Fibroblast of pulmonary artery (primary cell): ENCODE measurements around the gene CD276.
A peak's percentile ranks its signal among the peaks of the same experiment; 100 is the strongest.

Source experiments
- DNase-seq: peaks from one replicate; pipeline ENCODE4 v3.0.0-alpha.2; 2010; ENCODE audit warnings: low read depth
- H3K4me3 ChIP-seq: replicated peaks from 2 replicates; pipeline ENCODE4 v1.5.1; 2011; ENCODE audit warnings: low read depth, mild to moderate bottlenecking, control low read depth, low read length, moderate library complexity
- TF ChIP-seq, protein P1 (sequence below): IDR thresholded peaks from 2 replicates; pipeline ENCODE4 v1.5.1; 2011; ENCODE audit warnings: mild to moderate bottlenecking, control low read depth, low read length, inconsistent platforms; ENCODE audit errors: missing control alignments

The CD276 gene

DNA sequence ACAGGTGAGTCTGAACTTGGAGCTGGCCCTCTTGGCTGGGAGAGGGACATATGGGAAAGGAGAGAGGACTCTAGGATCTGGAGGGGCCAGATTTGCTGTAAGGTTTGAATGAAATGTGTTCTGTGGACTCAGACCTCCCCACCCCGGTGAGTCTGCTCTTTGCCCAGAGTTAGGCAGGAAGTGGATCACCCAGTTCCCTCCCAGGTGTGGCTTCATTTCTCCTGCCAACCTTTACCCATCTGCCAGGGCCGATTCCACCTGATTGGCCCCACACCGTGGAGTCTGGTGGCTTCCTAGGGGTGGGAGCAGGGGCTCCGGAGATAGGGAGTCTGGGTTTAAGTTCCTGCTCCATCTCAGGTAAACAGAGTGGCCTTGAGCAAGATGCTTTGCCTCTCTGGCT is 25.5 kb downstream of the CD276 start:
- no peak overlapping the region for H3K4me3 ChIP-seq
- no peak for DNase-seq
- TF ChIP-seq, protein P1, sequence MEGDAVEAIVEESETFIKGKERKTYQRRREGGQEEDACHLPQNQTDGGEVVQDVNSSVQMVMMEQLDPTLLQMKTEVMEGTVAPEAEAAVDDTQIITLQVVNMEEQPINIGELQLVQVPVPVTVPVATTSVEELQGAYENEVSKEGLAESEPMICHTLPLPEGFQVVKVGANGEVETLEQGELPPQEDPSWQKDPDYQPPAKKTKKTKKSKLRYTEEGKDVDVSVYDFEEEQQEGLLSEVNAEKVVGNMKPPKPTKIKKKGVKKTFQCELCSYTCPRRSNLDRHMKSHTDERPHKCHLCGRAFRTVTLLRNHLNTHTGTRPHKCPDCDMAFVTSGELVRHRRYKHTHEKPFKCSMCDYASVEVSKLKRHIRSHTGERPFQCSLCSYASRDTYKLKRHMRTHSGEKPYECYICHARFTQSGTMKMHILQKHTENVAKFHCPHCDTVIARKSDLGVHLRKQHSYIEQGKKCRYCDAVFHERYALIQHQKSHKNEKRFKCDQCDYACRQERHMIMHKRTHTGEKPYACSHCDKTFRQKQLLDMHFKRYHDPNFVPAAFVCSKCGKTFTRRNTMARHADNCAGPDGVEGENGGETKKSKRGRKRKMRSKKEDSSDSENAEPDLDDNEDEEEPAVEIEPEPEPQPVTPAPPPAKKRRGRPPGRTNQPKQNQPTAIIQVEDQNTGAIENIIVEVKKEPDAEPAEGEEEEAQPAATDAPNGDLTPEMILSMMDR, result no peak

DNA sequence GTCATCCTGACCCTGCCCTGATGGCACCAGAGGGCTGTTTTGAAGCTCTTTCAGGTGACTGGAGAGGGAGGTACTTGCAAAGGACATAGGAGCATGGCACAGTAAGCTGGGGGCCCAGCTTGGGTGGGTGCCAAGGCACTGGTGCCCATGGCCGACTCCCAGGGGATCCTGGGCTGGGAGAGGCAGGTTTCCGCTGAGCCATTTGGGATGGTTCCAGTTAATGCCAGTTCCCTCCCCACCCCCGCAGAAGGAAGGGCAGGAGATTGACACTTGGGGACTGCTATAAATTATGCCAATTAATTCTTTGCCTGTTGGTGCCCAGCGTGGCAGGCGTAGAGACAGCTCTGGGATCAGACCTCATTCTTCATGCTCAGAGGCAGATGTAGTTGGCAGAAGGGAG is 26.1 kb downstream of the CD276 start:
- no peak overlapping the region for H3K4me3 ChIP-seq
- TF ChIP-seq, protein P1, result no peak

DNA sequence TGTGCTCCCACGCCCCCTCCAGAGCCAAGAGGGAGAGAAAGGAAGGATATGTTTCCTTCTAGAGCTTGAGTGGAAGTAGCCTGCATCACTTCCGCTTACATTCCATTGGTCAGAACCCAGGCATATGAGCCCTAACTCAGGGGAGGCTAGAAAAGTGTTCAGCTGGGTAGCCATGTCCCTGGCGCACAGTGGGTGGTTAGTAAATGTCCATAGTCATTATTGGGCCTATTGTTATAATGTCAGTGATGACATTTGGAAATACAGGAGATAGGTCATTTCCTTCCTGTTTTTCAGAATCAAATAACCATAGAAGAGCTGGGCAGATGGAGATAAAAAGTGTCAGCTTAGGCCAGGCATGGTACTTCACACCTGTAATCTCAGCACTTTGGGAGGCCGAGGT is 27.3 kb downstream of the CD276 start:
- TF ChIP-seq, protein P1, result no peak
- no peak overlapping the region for H3K4me3 ChIP-seq
- no peak for DNase-seq

More for the DNA sequence above, 26.1 kb downstream of the CD276 start:
- DNase-seq, result no peak

DNA sequence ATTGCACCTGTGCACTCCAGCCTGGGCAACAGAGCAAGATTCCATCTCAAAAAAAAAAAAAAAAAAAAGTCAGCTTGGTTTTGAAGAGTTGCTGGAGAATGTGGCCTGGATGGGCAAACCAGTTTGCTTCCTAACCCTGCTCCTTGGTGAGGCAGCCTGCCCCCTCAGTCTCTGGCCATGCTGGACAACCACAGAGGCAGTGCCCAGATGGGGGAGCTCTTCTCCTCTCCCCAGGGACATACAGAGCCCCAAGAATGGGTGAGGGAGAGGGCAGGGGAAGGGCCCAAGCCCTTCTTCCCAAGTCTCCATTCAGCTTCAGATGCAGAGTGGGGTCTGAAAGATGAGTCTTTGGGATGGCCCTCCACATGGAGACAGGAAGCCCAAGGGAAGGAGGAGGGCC is 27.9 kb downstream of the CD276 start:
- TF ChIP-seq, protein P1, result peak; percentile 9
- H3K4me3 ChIP-seq, result no peak overlapping the region
- no peak for DNase-seq

DNA sequence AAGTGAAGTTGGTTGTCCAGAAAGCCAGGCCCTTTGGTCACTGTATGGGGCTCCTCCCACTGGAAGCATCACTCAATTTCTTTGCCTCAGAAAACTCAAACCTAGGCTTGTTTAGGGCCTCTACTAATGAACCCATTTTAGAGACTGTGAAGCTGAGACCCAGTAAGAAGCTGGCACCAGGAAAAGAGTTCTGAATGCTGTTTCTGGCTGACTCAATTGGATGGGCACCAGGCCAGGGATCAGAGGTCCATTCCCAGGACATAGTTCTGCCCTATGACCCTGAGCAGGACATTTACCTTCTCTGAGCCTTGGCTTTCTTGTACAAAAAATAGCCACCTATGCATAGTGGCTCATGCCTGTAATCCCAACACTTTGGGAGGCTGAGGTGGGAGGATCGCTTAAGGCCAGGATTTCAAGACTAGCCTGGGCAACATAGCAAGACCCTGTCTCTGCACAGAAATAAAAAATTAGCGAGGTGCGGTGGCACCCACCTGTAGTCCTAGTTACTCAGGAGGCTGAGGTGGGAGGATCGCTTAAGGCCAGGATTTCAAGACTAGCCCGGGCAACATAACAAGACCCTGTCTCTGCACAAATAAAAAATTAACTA is 30.6 kb downstream of the CD276 start:
- no peak overlapping the region for H3K4me3 ChIP-seq
- DNase-seq, result no peak
- TF ChIP-seq, protein P1, result no peak

DNA sequence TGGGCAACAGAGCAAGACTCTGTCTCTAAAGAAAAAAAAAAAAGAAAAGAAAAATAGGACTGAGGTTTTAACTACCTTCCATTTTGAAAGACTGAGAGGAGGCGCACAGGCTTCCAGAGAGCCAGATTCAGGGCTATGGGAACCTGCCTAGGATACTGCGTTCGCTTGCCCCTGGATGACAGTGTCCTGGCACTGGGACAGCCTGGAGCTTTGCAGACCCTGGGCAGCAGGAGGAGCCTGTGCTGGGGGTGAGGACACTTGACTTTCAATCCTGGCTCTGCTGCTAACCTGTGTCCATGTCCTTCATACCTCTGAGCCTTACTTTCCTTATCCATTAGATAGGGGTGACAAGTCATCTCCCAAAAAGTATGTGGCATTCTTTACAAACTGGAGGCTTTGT is 31.2 kb downstream of the CD276 start:
- TF ChIP-seq, protein P1, result no peak
- DNase-seq, result no peak
- H3K4me3 ChIP-seq, result no peak overlapping the region

DNA sequence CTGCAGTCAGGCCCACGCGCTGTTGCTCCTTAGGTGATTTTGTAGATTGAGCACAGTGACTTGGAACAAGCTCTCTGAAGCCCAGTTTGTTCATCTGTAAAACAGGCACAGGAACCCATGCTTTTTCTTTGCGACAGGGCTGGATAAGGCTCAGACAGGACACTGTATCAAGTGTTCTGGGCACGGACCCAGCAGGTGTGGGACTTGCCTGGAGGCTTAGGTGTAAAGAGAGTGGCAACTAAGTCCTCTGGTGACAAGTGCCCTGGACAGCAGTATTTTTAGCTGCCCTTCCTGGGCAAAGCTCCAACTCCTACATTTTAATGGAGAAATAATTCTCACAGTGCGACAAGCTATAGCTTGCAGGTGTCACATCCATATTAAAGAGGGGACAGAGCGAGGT is 32.2 kb downstream of the CD276 start:
- TF ChIP-seq, protein P1, result no peak
- no peak overlapping the region for H3K4me3 ChIP-seq
- no peak for DNase-seq
